H9 (cell line): ENCODE measurements around the gene STAB2. TPM values are rescaled to one million over a fixed set of nuclear protein-coding genes. Genes with fewer than 3 reads are reported as not detected.

Source experiments
- DNase-seq: peaks from one replicate; pipeline ENCODE4 v3.0.0-alpha.2; 2017
- H2AFZ ChIP-seq: one replicate; pipeline ENCODE4 v1.6.1; 2013; ENCODE audit warnings: mild to moderate bottlenecking, low read length, control low read depth, moderate library complexity
- H2AK5ac ChIP-seq: 2 replicates; pipeline ENCODE4 v1.6.1; 2013; ENCODE audit warnings: low read length, control low read depth, mixed read lengths; ENCODE audit not compliant: insufficient read length
- H2BK120ac ChIP-seq: one replicate; pipeline ENCODE4 v1.6.1; 2013; ENCODE audit warnings: low read depth, mild to moderate bottlenecking, low read length, control low read depth, inconsistent platforms; ENCODE audit not compliant: poor library complexity, severe bottlenecking
- H2BK12ac ChIP-seq: 2 replicates; pipeline ENCODE4 v1.6.1; 2013; ENCODE audit warnings: low read length, control low read depth, mixed read lengths, low read depth; ENCODE audit not compliant: insufficient read length
- H2BK15ac ChIP-seq: 2 replicates; pipeline ENCODE4 v1.6.1; 2013; ENCODE audit warnings: low read depth, low read length, control low read depth
- H2BK20ac ChIP-seq: one replicate; pipeline ENCODE4 v1.6.1; 2013; ENCODE audit warnings: low read depth, mild to moderate bottlenecking, low read length, control low read depth, inconsistent platforms; ENCODE audit not compliant: poor library complexity, severe bottlenecking
- H2BK5ac ChIP-seq: 2 replicates; pipeline ENCODE4 v1.6.1; 2013; ENCODE audit warnings: low read length, control low read depth, mixed read lengths; ENCODE audit not compliant: insufficient read length
- H3K14ac ChIP-seq: 2 replicates; pipeline ENCODE4 v1.6.1; 2013; ENCODE audit warnings: low read length, control low read depth; ENCODE audit not compliant: insufficient read depth
- H3K18ac ChIP-seq: 2 replicates; pipeline ENCODE4 v1.6.1; 2013; ENCODE audit warnings: low read depth, mild to moderate bottlenecking, mixed read lengths, low read length, control low read depth; ENCODE audit not compliant: insufficient read length
- H3K23ac ChIP-seq: 2 replicates; pipeline ENCODE4 v1.6.1; 2013; ENCODE audit warnings: low read length, control low read depth, mixed read lengths, low read depth; ENCODE audit not compliant: insufficient read length
- H3K23me2 ChIP-seq: 2 replicates; pipeline ENCODE4 v1.6.1; 2013; ENCODE audit warnings: low read depth, mild to moderate bottlenecking, mixed read lengths, low read length, control low read depth; ENCODE audit not compliant: insufficient read length, poor library complexity, severe bottlenecking
- H3K27ac ChIP-seq: 2 replicates; pipeline ENCODE4 v1.5.1; 2013; ENCODE audit warnings: low read length, control low read depth, mixed read lengths, low read depth; ENCODE audit not compliant: insufficient read length
- H3K27me3 ChIP-seq: 2 replicates; pipeline ENCODE4 v1.6.1; 2013; ENCODE audit warnings: low read length, control low read depth, inconsistent platforms; ENCODE audit not compliant: insufficient read depth
- H3K4ac ChIP-seq: 2 replicates; pipeline ENCODE4 v1.6.1; 2013; ENCODE audit warnings: low read depth, mild to moderate bottlenecking, control low read depth, inconsistent platforms, low read length, moderate library complexity
- H3K4me1 ChIP-seq: 2 replicates; pipeline ENCODE4 v1.6.1; 2013; ENCODE audit warnings: low read length, control low read depth, inconsistent platforms; ENCODE audit not compliant: insufficient read depth
- H3K4me2 ChIP-seq: 2 replicates; pipeline ENCODE4 v1.6.1; 2013; ENCODE audit warnings: low read length, control low read depth, mixed read lengths; ENCODE audit not compliant: insufficient read length, insufficient read depth
- H3K56ac ChIP-seq: 2 replicates; pipeline ENCODE4 v1.6.1; 2013; ENCODE audit warnings: low read depth, mild to moderate bottlenecking, mixed read lengths, low read length, control low read depth; ENCODE audit not compliant: insufficient read length
- H3K79me1 ChIP-seq: 2 replicates; pipeline ENCODE4 v1.6.1; 2013; ENCODE audit warnings: low read depth, mild to moderate bottlenecking, moderate library complexity, low read length, control low read depth, inconsistent platforms; ENCODE audit not compliant: insufficient read depth, poor library complexity, severe bottlenecking
- H3K79me2 ChIP-seq: 2 replicates; pipeline ENCODE4 v1.6.1; 2013; ENCODE audit warnings: low read length, control low read depth, inconsistent platforms; ENCODE audit not compliant: insufficient read depth
- H3K9ac ChIP-seq: 2 replicates; pipeline ENCODE4 v1.6.1; 2013; ENCODE audit warnings: low read length, control low read depth, mixed read lengths; ENCODE audit not compliant: insufficient read length; ENCODE audit errors: extremely low read depth
- H3K9me3 ChIP-seq: one replicate; pipeline ENCODE4 v1.6.1; 2013; ENCODE audit warnings: low read depth, low read length, inconsistent platforms; ENCODE audit not compliant: control insufficient read depth
- H3T11ph ChIP-seq: one replicate; pipeline ENCODE4 v1.6.1; 2013; ENCODE audit warnings: mild to moderate bottlenecking, low read length, control low read depth, inconsistent platforms
- H4K20me1 ChIP-seq: one replicate; pipeline ENCODE4 v1.6.1; 2013; ENCODE audit not compliant: control insufficient read depth, insufficient read length, insufficient read depth
- H4K5ac ChIP-seq: 2 replicates; pipeline ENCODE4 v1.6.1; 2013; ENCODE audit warnings: low read depth, mild to moderate bottlenecking, mixed read lengths, low read length, control low read depth; ENCODE audit not compliant: insufficient read length
- H4K8ac ChIP-seq: replicated peaks from 2 replicates; pipeline ENCODE4 v1.6.1; 2013; ENCODE audit warnings: low read length, control low read depth, mixed read lengths, low read depth; ENCODE audit not compliant: insufficient read length
- H4K91ac ChIP-seq: 2 replicates; pipeline ENCODE4 v1.6.1; 2013; ENCODE audit warnings: low read depth, mild to moderate bottlenecking, moderate library complexity, mixed read lengths, low read length, control low read depth; ENCODE audit not compliant: insufficient read length
- H3K27ac Mint-ChIP-seq, 3 experiments: 2 replicates in 2 of 3; 3 replicates in 1 of 3; pipeline ENCODE4 v1.8.0; 2020 to 2021; ENCODE audit warnings: mixed read lengths in 3 of 3, mild to moderate bottlenecking in 1 of 3, moderate library complexity in 1 of 3
- H3K27me3 Mint-ChIP-seq: 2 replicates; pipeline ENCODE4 v1.8.0; 2021; ENCODE audit warnings: low read depth, mild to moderate bottlenecking, moderate library complexity, mixed read lengths
- H3K36me3 Mint-ChIP-seq, 3 experiments: 2 replicates in 2 of 3; 3 replicates in 1 of 3; pipeline ENCODE4 v1.8.0; 2020 to 2021; ENCODE audit warnings: low read depth in 3 of 3, mixed read lengths in 3 of 3; ENCODE audit not compliant: insufficient read depth in 1 of 3
- H3K4me1 Mint-ChIP-seq, 2 experiments: 2 replicates each; pipeline ENCODE4 v1.8.0; 2020; ENCODE audit warnings: mixed read lengths in 2 of 2
- H3K4me3 Mint-ChIP-seq, 2 experiments: 2 replicates in 1 of 2; 3 replicates in 1 of 2; pipeline ENCODE4 v1.8.0; 2020 to 2021; ENCODE audit warnings: mild to moderate bottlenecking in 2 of 2, mixed read lengths in 2 of 2, moderate library complexity in 1 of 2
- H3K9me3 Mint-ChIP-seq, 2 experiments: 2 replicates in 1 of 2; 3 replicates in 1 of 2; pipeline ENCODE4 v1.8.0; 2020; ENCODE audit warnings: mild to moderate bottlenecking in 2 of 2, mixed read lengths in 2 of 2, moderate library complexity in 1 of 2
- WGBS: extraction: QIAGEN DNeasy Blood & Tissue Kit; methylation state at CpG from one replicate; pipeline ENCODE4 v1.1.7; 2013; ENCODE audit warnings: missing lambda C conversion rate, low lambda C conversion rate, mixed read lengths; ENCODE audit not compliant: insufficient read length; ENCODE audit errors: extremely low coverage; 5-methylcytosine and 5-hydroxymethylcytosine counted together
- total RNA-seq: library from RNA; stranded (reverse); gene quantifications from 2 replicates; pipeline ENCODE4 v1.2.1, GENCODE V29; 2021
- TF ChIP-seq, protein P1 (sequence below): fragments of 200-600 bp; sonication (generic); conservative IDR thresholded peaks from 3 replicates; pipeline ENCODE4 v1.8.0; 2021; ENCODE audit warnings: antibody characterized with exemption, mild to moderate bottlenecking

Gene STAB2
- total RNA-seq, 1 experiment from 2014 or later, result 0.02 TPM

DNA sequence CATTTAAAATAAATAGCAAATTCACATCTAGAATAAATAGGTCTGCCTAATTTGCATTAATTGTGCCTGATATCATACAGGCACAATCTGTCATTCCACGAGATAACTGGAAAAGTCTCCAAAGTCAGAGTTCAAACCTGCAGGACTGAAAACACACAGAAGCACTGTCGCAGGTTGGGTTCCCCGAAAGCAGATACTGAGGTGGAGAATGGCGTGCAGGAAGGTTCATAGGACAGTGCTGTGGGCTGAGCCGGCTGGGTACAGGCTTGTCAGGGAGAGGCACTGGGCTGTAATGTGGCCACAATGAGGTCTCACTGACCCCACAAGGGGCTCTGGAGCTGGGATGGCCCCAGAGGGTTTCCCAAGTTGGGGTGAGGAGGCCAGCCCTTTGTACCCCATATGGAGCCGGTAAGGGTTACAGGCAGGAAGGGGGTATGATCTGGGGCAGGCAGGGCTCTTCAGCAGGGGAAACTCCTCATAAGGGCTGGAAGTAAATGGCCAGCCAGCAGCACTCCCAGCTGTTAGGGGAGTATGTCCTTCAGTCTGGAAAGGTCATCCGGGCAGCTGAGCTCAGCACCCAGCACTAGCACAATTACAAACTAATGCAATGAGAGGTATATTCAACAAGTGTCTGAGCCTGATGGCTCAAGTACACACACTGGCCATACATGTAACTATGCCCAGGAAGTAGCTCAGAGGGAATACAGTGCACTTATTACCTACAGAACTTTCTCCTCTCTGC is 185.5 kb downstream of the STAB2 start:
- Mint-ChIP-seq H3K27ac (no peak overlapping the region), H3K4me1 (peaks cover 18% of the 10 kb centered on the region in 2 experiments), H3K9me3 (no peaks in the 10 kb centered on the region), H3K27me3 (no peaks in the 10 kb centered on the region), H3K4me3 (no peak overlapping the region), H3K36me3 (peaks cover 18 to 34% (median 25%) of the 10 kb centered on the region in 3 experiments; a peak in 6 of 7 replicates)
- Histone ChIP-seq H2AK5ac (no peak overlapping the region), H3K23me2 (no peaks in the 10 kb centered on the region), H3K23ac (no peak overlapping the region), H3K9me3 (no peaks in the 10 kb centered on the region), H3K14ac (no peak overlapping the region), H2BK15ac (no peak overlapping the region), H3K9ac (no peak overlapping the region), H3K56ac (no peak overlapping the region), H4K20me1 (no peaks in the 10 kb centered on the region), H3K27ac (no peak overlapping the region), H2BK20ac (no peak overlapping the region), H3K18ac (no peak overlapping the region), H3T11ph (no peak overlapping the region), H4K8ac (no peak overlapping the region), H3K79me2 (no peaks in the 10 kb centered on the region), H3K4ac (no peak overlapping the region), H3K79me1 (no peaks in the 10 kb centered on the region), H2AFZ (no peak overlapping the region), H2BK5ac (no peak overlapping the region), H4K5ac (no peak overlapping the region), H3K4me2 (no peak overlapping the region), H3K27me3 (no peaks in the 10 kb centered on the region), H2BK120ac (no peak overlapping the region), H2BK12ac (no peak overlapping the region), H4K91ac (no peak overlapping the region), H3K4me1 (peaks cover 2% of the 10 kb centered on the region; the same call in 1 of the 2 replicates)
- WGBS, result no CpG with 5 or more reads among the region's 7 CpGs
- DNase-seq, result no peak
- TF ChIP-seq, protein P1, sequence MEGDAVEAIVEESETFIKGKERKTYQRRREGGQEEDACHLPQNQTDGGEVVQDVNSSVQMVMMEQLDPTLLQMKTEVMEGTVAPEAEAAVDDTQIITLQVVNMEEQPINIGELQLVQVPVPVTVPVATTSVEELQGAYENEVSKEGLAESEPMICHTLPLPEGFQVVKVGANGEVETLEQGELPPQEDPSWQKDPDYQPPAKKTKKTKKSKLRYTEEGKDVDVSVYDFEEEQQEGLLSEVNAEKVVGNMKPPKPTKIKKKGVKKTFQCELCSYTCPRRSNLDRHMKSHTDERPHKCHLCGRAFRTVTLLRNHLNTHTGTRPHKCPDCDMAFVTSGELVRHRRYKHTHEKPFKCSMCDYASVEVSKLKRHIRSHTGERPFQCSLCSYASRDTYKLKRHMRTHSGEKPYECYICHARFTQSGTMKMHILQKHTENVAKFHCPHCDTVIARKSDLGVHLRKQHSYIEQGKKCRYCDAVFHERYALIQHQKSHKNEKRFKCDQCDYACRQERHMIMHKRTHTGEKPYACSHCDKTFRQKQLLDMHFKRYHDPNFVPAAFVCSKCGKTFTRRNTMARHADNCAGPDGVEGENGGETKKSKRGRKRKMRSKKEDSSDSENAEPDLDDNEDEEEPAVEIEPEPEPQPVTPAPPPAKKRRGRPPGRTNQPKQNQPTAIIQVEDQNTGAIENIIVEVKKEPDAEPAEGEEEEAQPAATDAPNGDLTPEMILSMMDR, result no peak
